Endothelial cell of umbilical vein (primary cell): ENCODE measurements around the gene TUBGCP2. TPM values are rescaled to one million over a fixed set of nuclear protein-coding genes. Genes with fewer than 3 reads are reported as not detected.

ENCODE experiments used
- BruUV-seq: library from RNA; stranded (reverse); fragments of 400-500 nt; replicated peaks from 2 replicates; lab custom pipeline; 2021; lab: Mats Ljungman, UMichigan
- CTCF ChIA-PET: fragments of 300-600, 350-600 bp; sonication (Branson Sonifier 250); formaldehyde crosslinking; loops from one replicate; lab custom pipeline; 2021; ENCODE audit warnings: antibody characterized with exemption, inconsistent platforms; lab: Charles Lee
- POLR2A ChIA-PET: fragments of 300-600, 350-600 bp; sonication (Branson Sonifier 250); formaldehyde crosslinking; loops from one replicate; lab custom pipeline; 2021; ENCODE audit warnings: antibody characterized with exemption, inconsistent platforms; lab: Charles Lee
- DNase-seq: peaks from one replicate; pipeline ENCODE4 v3.0.0-alpha.2; 2011; ENCODE audit warnings: low read depth, low spot score
- FAIRE-seq: peaks from 2 replicates; lab custom pipeline; 2011; peaks lifted over from hg19 to GRCh38; lab: Jason Lieb, UNC
- H2AFZ ChIP-seq: 2 replicates; pipeline ENCODE4 v1.6.0; 2012; ENCODE audit warnings: low read depth, low read length, control low read depth, inconsistent platforms
- H3K27ac ChIP-seq: 2 replicates; pipeline ENCODE4 v1.5.1; 2011; ENCODE audit warnings: low read depth, mild to moderate bottlenecking, control low read depth, low read length, moderate library complexity; ENCODE audit not compliant: insufficient read depth
- H3K27me3 ChIP-seq, 2 experiments: 2 replicates each; pipeline versions ENCODE4 v1.6.0 to v1.6.1; 2011; ENCODE audit warnings: low read length in 2 of 2, mixed read lengths in 1 of 2; ENCODE audit not compliant: control insufficient read depth in 2 of 2, insufficient read depth in 2 of 2
- H3K36me3 ChIP-seq, 2 experiments: 2 replicates in 1 of 2; 3 replicates in 1 of 2; pipeline ENCODE4 v1.5.1; 2011; ENCODE audit warnings: low read length in 2 of 2, mild to moderate bottlenecking in 1 of 2, moderate library complexity in 1 of 2; ENCODE audit not compliant: control insufficient read depth in 2 of 2, insufficient read depth in 2 of 2; ENCODE audit errors: extremely low read depth in 1 of 2
- H3K4me1 ChIP-seq: 3 replicates; pipeline ENCODE4 v1.5.1; 2011; ENCODE audit warnings: mild to moderate bottlenecking, low read length; ENCODE audit not compliant: control insufficient read depth, insufficient read depth; ENCODE audit errors: extremely low read depth
- H3K4me2 ChIP-seq: 2 replicates; pipeline ENCODE4 v1.6.1; 2011; ENCODE audit warnings: low read length, control low read depth, mixed read lengths; ENCODE audit not compliant: insufficient read depth
- H3K4me3 ChIP-seq, 3 experiments: fragments of 200-600 bp in 1 of 3; sonication (generic), shearing (Covaris generic) in 1 of 3; replicated peaks in 1 of 3; 2 replicates each; pipeline ENCODE4 v1.5.1; 2011 to 2016; ENCODE audit warnings: control low read depth in 3 of 3, low read length in 3 of 3, mild to moderate bottlenecking in 2 of 3, inconsistent platforms in 1 of 3, low read depth in 1 of 3, moderate library complexity in 1 of 3; ENCODE audit not compliant: insufficient read depth in 1 of 3
- H3K79me2 ChIP-seq: 2 replicates; pipeline ENCODE4 v1.6.0; 2012; ENCODE audit warnings: low read length, inconsistent platforms; ENCODE audit not compliant: control insufficient read depth, insufficient read depth
- H3K9ac ChIP-seq: replicated peaks from 2 replicates; pipeline ENCODE3; 2011; ENCODE audit warnings: low read length, control low read depth; ENCODE audit not compliant: insufficient read depth; ENCODE audit errors: extremely low read depth
- H3K9me1 ChIP-seq: replicated peaks from 3 replicates; pipeline ENCODE4 v1.6.0; 2011; ENCODE audit warnings: mild to moderate bottlenecking, low read length; ENCODE audit not compliant: control insufficient read depth, insufficient read depth; ENCODE audit errors: extremely low read depth
- H3K9me3 ChIP-seq: replicated peaks from 2 replicates; pipeline ENCODE4 v1.5.1; 2012; ENCODE audit warnings: low read length, inconsistent platforms; ENCODE audit not compliant: control insufficient read depth, insufficient read depth
- H4K20me1 ChIP-seq: replicated peaks from 2 replicates; pipeline ENCODE3; 2011; ENCODE audit warnings: mild to moderate bottlenecking, low read length; ENCODE audit not compliant: control insufficient read depth, insufficient read depth; ENCODE audit errors: extremely low read depth
- EZH2 ChIP-seq: IDR thresholded peaks from 2 replicates; pipeline ENCODE4 v1.6.1; 2012; ENCODE audit warnings: borderline replicate concordance, low read depth, mild to moderate bottlenecking, moderate library complexity, low read length, inconsistent platforms; ENCODE audit not compliant: severe bottlenecking
- FOS ChIP-seq: IDR thresholded peaks from 2 replicates; pipeline ENCODE4 v1.6.1; 2011; ENCODE audit warnings: mild to moderate bottlenecking, low read length, moderate library complexity, borderline replicate concordance; ENCODE audit not compliant: insufficient read depth
- GATA2 ChIP-seq: IDR thresholded peaks from 2 replicates; pipeline ENCODE4 v1.7.0; 2011; ENCODE audit warnings: low read depth, mild to moderate bottlenecking, moderate library complexity, mixed read lengths, low read length; ENCODE audit not compliant: insufficient read length, insufficient read depth
- JUN ChIP-seq: IDR thresholded peaks from 2 replicates; pipeline ENCODE4 v1.6.1; 2011; ENCODE audit warnings: borderline replicate concordance, low read depth; ENCODE audit not compliant: insufficient read length, insufficient read depth
- MYC ChIP-seq: IDR thresholded peaks from one replicate; pipeline ENCODE4 v1.6.1; 2011; ENCODE audit warnings: mild to moderate bottlenecking, low read depth, low read length
- POLR2A ChIP-seq: IDR thresholded peaks from 2 replicates; pipeline ENCODE4 v1.6.1; 2012; ENCODE audit warnings: low read depth, mild to moderate bottlenecking, control low read depth, low read length
- POLR2AphosphoS5 ChIP-seq: IDR thresholded peaks from 2 replicates; pipeline ENCODE4 v1.6.1; 2012; ENCODE audit warnings: low read depth, mild to moderate bottlenecking, control low read depth, low read length, moderate library complexity; ENCODE audit not compliant: insufficient read depth
- dilution Hi-C: fragments of 300-500 bp; cut with MboI; formaldehyde crosslinking; loops from one replicate; pipeline ENCODE4 v1.15.0; 2019; ENCODE audit warnings: low sequenced_read_pairs; ENCODE audit not compliant: extremely low pct_ligation_motif_present
- intact Hi-C: fragments of 100-400 bp; cut with micrococcal nuclease; formaldehyde crosslinking; loops from one replicate; pipeline ENCODE4 v1.10.0; 2022
- polyA plus RNA-seq, 4 experiments: library from polyadenylated mRNA; depleted of rRNA in 3 of 4; stranded (reverse) in 3 of 4; unstranded in 1 of 4; fragments of >200 nt; gene quantifications; 2 replicates each; pipeline versions ENCODE4 v1.2.1 to v1.2.3, GENCODE V29; 2011 to 2012; ENCODE audit warnings: missing spikeins in 1 of 4
- total RNA-seq: library from RNA; stranded (reverse); gene quantifications from 2 replicates; pipeline ENCODE4 v1.2.3, GENCODE V29; 2021
- TF ChIP-seq, protein P1 (sequence below): IDR thresholded peaks from 2 replicates; pipeline ENCODE4 v1.6.1; 2011; ENCODE audit not compliant: insufficient read depth, insufficient read length

Gene TUBGCP2
- total and polyA plus RNA-seq, 2 donors (not counting 3 experiments of a cell fraction or from before 2014, with no cell fraction given), result 37.1 to 53.1 TPM

DNA sequence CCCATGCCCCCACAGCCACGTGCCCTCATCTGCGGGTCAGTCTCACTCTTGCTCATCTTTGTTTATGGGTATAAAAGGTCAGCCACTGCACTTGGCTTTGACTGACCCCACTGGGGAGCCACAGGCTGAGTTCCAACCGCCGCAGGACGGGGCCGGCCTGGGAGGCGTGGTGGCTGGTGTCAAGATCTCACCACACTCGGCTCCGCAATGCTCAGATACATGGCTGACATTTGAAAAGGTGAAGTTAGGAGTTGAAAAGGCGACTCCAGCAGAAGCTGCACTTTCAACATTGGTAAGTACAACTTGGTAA lies 14.9 kb downstream of the TUBGCP2 start:
- intact Hi-C loops, result loop anchor here (1.0 kb wide), 1 partner anchor 34 kb away; no protein-coding TSS in a partner anchor
- no peak overlapping the region for H3K27ac ChIP-seq

DNA sequence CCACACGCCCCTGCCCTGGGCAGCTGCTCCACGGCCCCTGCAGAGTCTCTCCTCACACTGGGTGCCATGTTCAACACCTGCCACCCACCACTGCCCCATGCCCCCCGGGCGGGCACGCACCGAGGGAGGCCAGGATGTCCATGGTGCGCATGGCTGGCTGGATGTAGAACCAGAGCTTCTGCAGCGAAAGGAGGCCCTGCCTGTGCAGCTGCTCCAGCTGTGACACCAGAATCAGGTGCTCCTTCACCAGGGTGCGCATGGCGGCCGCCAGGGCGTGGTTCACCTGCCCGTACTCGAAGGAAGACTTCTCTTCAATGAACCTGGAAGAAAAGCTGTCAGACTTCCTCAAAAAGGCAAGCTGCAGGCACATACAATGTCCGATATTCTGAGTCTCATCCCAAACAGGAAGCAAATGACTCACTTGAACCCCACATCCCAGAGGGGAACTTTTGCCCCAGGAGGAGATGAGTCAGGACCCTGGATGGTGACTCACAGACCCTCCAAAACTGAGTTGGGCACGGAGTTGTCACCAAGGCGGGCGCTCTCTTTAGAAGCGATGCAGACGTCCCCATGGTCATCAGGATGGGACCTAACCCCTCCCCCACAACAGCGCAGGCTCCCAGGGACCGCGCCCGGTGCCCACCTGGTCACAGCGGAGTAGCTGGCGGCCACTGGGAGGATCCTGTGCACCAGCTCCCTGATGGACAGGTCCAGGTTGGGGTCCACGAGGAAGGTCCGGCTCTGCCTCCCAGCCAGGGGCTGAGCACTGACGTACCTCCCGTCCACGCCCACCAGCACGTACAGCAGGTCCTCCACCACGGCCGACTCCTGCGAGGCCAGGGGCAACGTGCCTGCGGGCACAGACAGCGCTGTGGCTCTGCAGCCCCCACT lies 15.5 kb downstream of the TUBGCP2 start:
- Histone ChIP-seq H3K9ac (no peak overlapping the region), H2AFZ (no peak overlapping the region), H3K4me3 (no peak overlapping the region), H4K20me1 (no peaks in the 10 kb centered on the region), H3K27ac (peak overlapping the region; percentile 18), H3K36me3 (peaks cover 2 to 34% of the 10 kb centered on the region in 2 experiments), H3K79me2 (no peaks in the 10 kb centered on the region), H3K9me1 (no peaks in the 10 kb centered on the region), H3K4me1 (peaks cover 12% of the 10 kb centered on the region), H3K9me3 (no peaks in the 10 kb centered on the region), H3K4me2 (peak overlapping the region; percentile 16), H3K27me3 (no peaks in the 10 kb centered on the region)
- ChIA-PET POLR2A (no interaction called here), CTCF (interaction anchor here (0.9 to 2.5 kb wide), 8 partner anchors 9 to 639 kb away, joined by 3 to 11 read pairs (median 5); no protein-coding TSS in a partner anchor)
- intact Hi-C loops, result loop anchor here (1.0 kb wide), 1 partner anchor 34 kb away; no protein-coding TSS in a partner anchor
- FAIRE-seq, result peak; percentile 94
- BruUV-seq, result no TSS peak
- peak; percentile 95 for TF ChIP-seq JUN
- TF ChIP-seq POLR2AphosphoS5, result peak; percentile 82
- TF ChIP-seq FOS, result peak; percentile 100
- no peak for TF ChIP-seq MYC
- TF ChIP-seq GATA2, result no peak
- DNase-seq, result peak; percentile 63
- dilution Hi-C loops, result no loop called here

More for the DNA sequence above, 14.9 kb downstream of the TUBGCP2 start:
- no peaks in the 10 kb centered on the region for H3K79me2 ChIP-seq
- no peak overlapping the region for H2AFZ ChIP-seq
- DNase-seq, result no peak
- no peaks in the 10 kb centered on the region for H3K9me3 ChIP-seq
- H3K4me3 ChIP-seq, result no peak overlapping the region
- TF ChIP-seq MYC (no peak), GATA2 (no peak), POLR2A (no peak), EZH2 (no peak), JUN (no peak), POLR2AphosphoS5 (no peak)
- TF ChIP-seq, protein P1, sequence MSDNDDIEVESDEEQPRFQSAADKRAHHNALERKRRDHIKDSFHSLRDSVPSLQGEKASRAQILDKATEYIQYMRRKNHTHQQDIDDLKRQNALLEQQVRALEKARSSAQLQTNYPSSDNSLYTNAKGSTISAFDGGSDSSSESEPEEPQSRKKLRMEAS, result no peak
- H3K27me3 ChIP-seq, result no peaks in the 10 kb centered on the region
- CTCF ChIA-PET, result interaction anchor here (1.1 to 2.5 kb wide), 6 partner anchors 10 to 639 kb away, joined by 3 to 11 read pairs (median 7); no protein-coding TSS in a partner anchor
- peaks cover 12% of the 10 kb centered on the region for H3K4me1 ChIP-seq
- FAIRE-seq, result no peak
- no peak overlapping the region for H3K4me2 ChIP-seq
- H3K9me1 ChIP-seq, result no peaks in the 10 kb centered on the region
- H4K20me1 ChIP-seq, result no peaks in the 10 kb centered on the region
- dilution Hi-C loops, result no loop called here
- peaks cover 2 to 38% of the 10 kb centered on the region in 2 experiments for H3K36me3 ChIP-seq
- POLR2A ChIA-PET, result no interaction called here
- no TSS peak for BruUV-seq
- no peak overlapping the region for H3K9ac ChIP-seq
